ENCODE data around the gene CRTAC1. TPM values are rescaled to one million over a fixed set of nuclear protein-coding genes. Genes with fewer than 3 reads are reported as not detected.

Gene CRTAC1
- polyA plus RNA-seq, 1 of the 3 experiments (the other 2 are of a cell fraction): 0.05 TPM

GRCh38 chr10:97869091-97870042 lies 161.1 kb downstream of the CRTAC1 start (continued):
- peak; percentile 72 for TF ChIP-seq CTCF (IDR thresholded peaks at IDR 0.05)
- TF ChIP-seq RAD21 (IDR thresholded peaks at IDR 0.05; ENCODE audit: low read length): peak; percentile 98

GRCh38 chr10:97868134-97868685 lies 162.2 kb downstream of the CRTAC1 start:
- Histone ChIP-seq H3K27ac (ENCODE audit: low read depth in 2 of 2, low read length in 1 of 2) (no peak overlapping the region), H3K27me3 (ENCODE audit: insufficient read depth) (peaks cover 26% of the 10 kb centered on the region; the same call in 1 of the 2 replicates), H3K9ac (no peak overlapping the region), H3K36me3 (replicated peaks in 1 of 2; ENCODE audit: control insufficient read depth in 1 of 2, insufficient read depth in 2 of 2, low read length in 1 of 2) (no peaks in the 10 kb centered on the region), H3K79me2 (ENCODE audit: insufficient read depth) (no peaks in the 10 kb centered on the region), H3K4me1 (ENCODE audit: control insufficient read depth in 1 of 2, insufficient read depth in 2 of 2, low read depth in 1 of 2, low read length in 1 of 2) (peaks cover 0 to 15% of the 10 kb centered on the region in 2 experiments; a peak in 2 of 4 replicates), H3K4me2 (no peak overlapping the region), H3K9me2 (no peaks in the 10 kb centered on the region), H3K4me3 (ENCODE audit: low read depth in 2 of 2, low read length in 1 of 2) (no peak overlapping the region), H3F3A (replicated peaks; ENCODE audit: insufficient read depth) (no peaks in the 10 kb centered on the region), H3K9me3 (no peaks in the 10 kb centered on the region), H4K20me1 (ENCODE audit: insufficient read depth) (no peaks in the 10 kb centered on the region), H2AFZ (ENCODE audit: low read depth) (no peak overlapping the region)
- ChIA-PET CTCF (interaction anchor here (0.8 to 9.1 kb wide), 18 partner anchors 10 to 196 kb away, joined by 3 to 277 read pairs (median 9); partner anchors contain the start of gene GOLGA7B), POLR2A (interaction anchor here (0.8 to 1.0 kb wide), 3 partner anchors 7 to 113 kb away, joined by 3 to 5 read pairs (median 5); no protein-coding TSS in a partner anchor)
- 90% methylated on average over 4 of the region's 4 CpGs for WGBS (ENCODE audit: low lambda C conversion rate)
- no peak for DNase-seq
- no peak for TF ChIP-seq SIN3A (IDR thresholded peaks at IDR 0.05; ENCODE audit: borderline replicate concordance, low read depth, low read length)
- no peak for TF ChIP-seq USF2 (IDR thresholded peaks at IDR 0.05; ENCODE audit: borderline replicate concordance, low read depth, low read length)
- TF ChIP-seq FOXJ3 (CRISPR knock-in tag; IDR thresholded peaks at IDR 0.05): no peak
- TF ChIP-seq CTCF (IDR thresholded peaks at IDR 0.05): no peak
- TF ChIP-seq TAF1 (IDR thresholded peaks at IDR 0.05; ENCODE audit: borderline replicate concordance, low read depth, low read length): no peak
- TF ChIP-seq REST (IDR thresholded peaks at IDR 0.05; ENCODE audit: low read depth, low read length): no peak
- no peak for TF ChIP-seq GATA2 (CRISPR knock-in tag; IDR thresholded peaks at IDR 0.05)
- TF ChIP-seq RFX5 (IDR thresholded peaks at IDR 0.05; ENCODE audit: low read length): no peak
- TF ChIP-seq PBX3 (IDR thresholded peaks at IDR 0.05): no peak
- TF ChIP-seq SMC3 (IDR thresholded peaks at IDR 0.05; ENCODE audit: low read depth, low read length): no peak
- TF ChIP-seq IRF3 (IDR thresholded peaks at IDR 0.05; ENCODE audit: low read depth, low read length): no peak
- TF ChIP-seq RAD21 (IDR thresholded peaks at IDR 0.05; ENCODE audit: low read length): no peak
